ENCODE data around the gene RAB36. TPM values are rescaled to one million over a fixed set of nuclear protein-coding genes. Genes with fewer than 3 reads are reported as not detected.

The RAB36 gene
- total RNA-seq, 1 experiment from 2014 or later = 1.4 TPM

- no peak overlapping the region for H2BK12ac ChIP-seq (ENCODE audit: insufficient read length, low read depth, low read length)
- Mint-ChIP-seq H3K4me1 (peaks cover 60 to 73% of the 10 kb centered on the region in 2 experiments), H3K36me3 (ENCODE audit: insufficient read depth in 1 of 3, low read depth in 3 of 3) (peaks cover 19 to 48% (median 36%) of the 10 kb centered on the region in 3 experiments), H3K9me3 (no peaks in the 10 kb centered on the region; a peak in 1 of 5 replicates), H3K27me3 (ENCODE audit: low read depth) (peaks cover 7% of the 10 kb centered on the region), H3K27ac (peak overlapping the region in 1 of 3 experiments; percentile 93; a peak in 1 of 7 replicates), H3K4me3 (peak overlapping the region; percentile 73 to 86)
- no peak overlapping the region for H4K8ac ChIP-seq (replicated peaks; ENCODE audit: insufficient read length, low read depth, low read length)
- no peak overlapping the region for H3T11ph ChIP-seq (ENCODE audit: low read length)
- no CpG with 5 or more reads among the region's 3 CpGs for WGBS (ENCODE audit: extremely low coverage, insufficient read length, low lambda C conversion rate)
- no peak overlapping the region for H3K56ac ChIP-seq (ENCODE audit: insufficient read length, low read depth, low read length)
- H3K14ac ChIP-seq (ENCODE audit: insufficient read depth, low read length) = no peak overlapping the region
- no peak overlapping the region for H3K18ac ChIP-seq (ENCODE audit: insufficient read length, low read depth, low read length)
- no peak for DNase-seq
- H3K4ac ChIP-seq (ENCODE audit: low read depth, low read length) = no peak overlapping the region
- no peak overlapping the region for H2BK20ac ChIP-seq (ENCODE audit: low read depth, low read length, poor library complexity, severe bottlenecking)
- H3K79me2 ChIP-seq (ENCODE audit: insufficient read depth, low read length) = peaks cover 54% of the 10 kb centered on the region; the same call in 1 of the 2 replicates
- H2BK120ac ChIP-seq (ENCODE audit: low read depth, low read length, poor library complexity, severe bottlenecking) = no peak overlapping the region
- no peak overlapping the region for H2BK5ac ChIP-seq (ENCODE audit: insufficient read length, low read length)
- peaks cover 11% of the 10 kb centered on the region; the same call in 1 of the 2 replicates for H3K4me1 ChIP-seq (ENCODE audit: insufficient read depth, low read length)
- H3K9ac ChIP-seq (ENCODE audit: extremely low read depth, insufficient read length, low read length) = no peak overlapping the region
- H3K4me2 ChIP-seq (ENCODE audit: insufficient read depth, insufficient read length, low read length) = peak overlapping the region; percentile 90
- no peak overlapping the region for H2AFZ ChIP-seq (ENCODE audit: low read length)
- H2BK15ac ChIP-seq (ENCODE audit: low read depth, low read length) = no peak overlapping the region
- no peak overlapping the region for H3K27ac ChIP-seq (ENCODE audit: insufficient read length, low read depth, low read length)
- TF ChIP-seq CTCF (conservative IDR thresholded peaks at IDR 0.05) = no peak
- no peak overlapping the region for H3K23ac ChIP-seq (ENCODE audit: insufficient read length, low read depth, low read length)
- peaks cover 4% of the 10 kb centered on the region for H4K20me1 ChIP-seq (ENCODE audit: control insufficient read depth, insufficient read depth, insufficient read length)
- H4K5ac ChIP-seq (ENCODE audit: insufficient read length, low read depth, low read length) = no peak overlapping the region
- no peaks in the 10 kb centered on the region; the same call in 1 of the 2 replicates for H3K27me3 ChIP-seq (ENCODE audit: insufficient read depth, low read length)
- peaks cover 9% of the 10 kb centered on the region for H3K79me1 ChIP-seq (ENCODE audit: insufficient read depth, low read depth, low read length, poor library complexity, severe bottlenecking)
- H2AK5ac ChIP-seq (ENCODE audit: insufficient read length, low read length) = no peak overlapping the region
- no peaks in the 10 kb centered on the region for H3K9me3 ChIP-seq (ENCODE audit: control insufficient read depth, low read depth, low read length)
- no peak overlapping the region for H4K91ac ChIP-seq (ENCODE audit: insufficient read length, low read depth, low read length)
- H3K23me2 ChIP-seq (ENCODE audit: insufficient read length, low read depth, low read length, poor library complexity, severe bottlenecking) = peaks cover 21% of the 10 kb centered on the region
These were observed 39.0 kb downstream of the RAB36 start for GRCh38 chr22:23184100-23184763.
